RWPE1 (cell line): ENCODE measurements around the gene NR6A1.

ENCODE experiments used
- CTCF ChIA-PET: fragments of 350-600 bp; sonication (Branson Sonifier 250); formaldehyde crosslinking; extraction: SDS; loops from one replicate; lab custom pipeline; 2021; lab: Yijun Ruan, JAX
- POLR2A ChIA-PET: fragments of 400-600 bp; formaldehyde crosslinking; extraction: SDS; loops from one replicate; lab custom pipeline; 2020; ENCODE audit warnings: antibody characterized with exemption; ENCODE audit not compliant: low non-redundant PET; lab: Yijun Ruan, JAX
- DNase-seq: peaks from one replicate; pipeline ENCODE4 v3.0.0; 2012; ENCODE audit warnings: low spot score
- H3K27ac ChIP-seq: fragments of 450-650 bp; 2 replicates; pipeline ENCODE4 v1.5.1; 2017
- TF ChIP-seq, protein P1 (sequence below): fragments of 450-650 bp; conservative IDR thresholded peaks from 2 replicates; pipeline ENCODE4 v1.5.1; 2017; ENCODE audit warnings: low read depth, mild to moderate bottlenecking

Gene NR6A1

DNA sequence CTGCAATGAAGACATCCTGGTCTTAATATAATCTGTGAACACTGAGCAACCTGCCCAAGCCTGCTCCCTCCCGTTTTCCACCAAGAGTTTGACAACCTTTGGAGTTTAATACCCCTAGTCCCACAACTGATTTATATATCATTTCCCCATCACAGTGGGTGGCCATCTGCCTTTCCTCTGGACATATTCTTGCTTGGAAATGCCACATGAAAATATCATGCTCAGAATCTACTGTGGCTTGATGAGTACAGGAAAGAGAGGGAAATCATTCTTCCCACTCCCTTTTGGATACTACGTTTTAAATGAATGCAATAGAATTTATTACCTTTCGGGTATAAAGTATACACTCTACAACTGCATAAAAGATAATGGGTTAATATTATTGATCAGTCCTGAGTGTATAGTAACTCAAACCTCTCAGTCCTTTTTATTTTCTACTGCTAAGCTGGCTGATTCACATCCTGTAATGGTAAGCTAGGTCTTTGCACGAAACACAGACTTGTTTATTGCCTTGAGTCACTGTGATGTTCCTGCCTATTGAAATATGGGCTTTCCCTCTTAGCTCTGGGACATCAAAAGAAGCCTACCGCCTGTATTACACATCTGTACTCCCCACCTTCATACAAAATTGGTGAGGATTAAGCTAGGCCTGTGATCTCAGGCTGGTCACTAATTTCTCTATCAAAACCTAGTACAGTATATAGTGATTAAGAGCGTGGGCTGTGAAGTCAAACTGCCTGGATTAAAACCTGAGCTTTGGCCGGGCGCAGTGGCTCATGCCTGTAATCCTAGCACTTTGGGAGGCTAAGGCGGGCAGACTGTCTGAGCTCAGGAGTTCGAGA is 196.4 kb downstream of the NR6A1 start:
- DNase-seq = peak; percentile 90
- CTCF ChIA-PET = interaction anchor here (0.5 to 0.9 kb wide), 6 partner anchors 44 to 1857 kb away, joined by 3 to 4 read pairs (median 3); partner anchors contain the start of gene PSMB7
- POLR2A ChIA-PET = interaction anchor here (0.6 kb wide), 1 partner anchor 26 kb away, joined by 4 read pairs; no protein-coding TSS in a partner anchor
- peak overlapping the region; percentile 59 for H3K27ac ChIP-seq
- TF ChIP-seq, protein P1, sequence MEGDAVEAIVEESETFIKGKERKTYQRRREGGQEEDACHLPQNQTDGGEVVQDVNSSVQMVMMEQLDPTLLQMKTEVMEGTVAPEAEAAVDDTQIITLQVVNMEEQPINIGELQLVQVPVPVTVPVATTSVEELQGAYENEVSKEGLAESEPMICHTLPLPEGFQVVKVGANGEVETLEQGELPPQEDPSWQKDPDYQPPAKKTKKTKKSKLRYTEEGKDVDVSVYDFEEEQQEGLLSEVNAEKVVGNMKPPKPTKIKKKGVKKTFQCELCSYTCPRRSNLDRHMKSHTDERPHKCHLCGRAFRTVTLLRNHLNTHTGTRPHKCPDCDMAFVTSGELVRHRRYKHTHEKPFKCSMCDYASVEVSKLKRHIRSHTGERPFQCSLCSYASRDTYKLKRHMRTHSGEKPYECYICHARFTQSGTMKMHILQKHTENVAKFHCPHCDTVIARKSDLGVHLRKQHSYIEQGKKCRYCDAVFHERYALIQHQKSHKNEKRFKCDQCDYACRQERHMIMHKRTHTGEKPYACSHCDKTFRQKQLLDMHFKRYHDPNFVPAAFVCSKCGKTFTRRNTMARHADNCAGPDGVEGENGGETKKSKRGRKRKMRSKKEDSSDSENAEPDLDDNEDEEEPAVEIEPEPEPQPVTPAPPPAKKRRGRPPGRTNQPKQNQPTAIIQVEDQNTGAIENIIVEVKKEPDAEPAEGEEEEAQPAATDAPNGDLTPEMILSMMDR = no peak

DNA sequence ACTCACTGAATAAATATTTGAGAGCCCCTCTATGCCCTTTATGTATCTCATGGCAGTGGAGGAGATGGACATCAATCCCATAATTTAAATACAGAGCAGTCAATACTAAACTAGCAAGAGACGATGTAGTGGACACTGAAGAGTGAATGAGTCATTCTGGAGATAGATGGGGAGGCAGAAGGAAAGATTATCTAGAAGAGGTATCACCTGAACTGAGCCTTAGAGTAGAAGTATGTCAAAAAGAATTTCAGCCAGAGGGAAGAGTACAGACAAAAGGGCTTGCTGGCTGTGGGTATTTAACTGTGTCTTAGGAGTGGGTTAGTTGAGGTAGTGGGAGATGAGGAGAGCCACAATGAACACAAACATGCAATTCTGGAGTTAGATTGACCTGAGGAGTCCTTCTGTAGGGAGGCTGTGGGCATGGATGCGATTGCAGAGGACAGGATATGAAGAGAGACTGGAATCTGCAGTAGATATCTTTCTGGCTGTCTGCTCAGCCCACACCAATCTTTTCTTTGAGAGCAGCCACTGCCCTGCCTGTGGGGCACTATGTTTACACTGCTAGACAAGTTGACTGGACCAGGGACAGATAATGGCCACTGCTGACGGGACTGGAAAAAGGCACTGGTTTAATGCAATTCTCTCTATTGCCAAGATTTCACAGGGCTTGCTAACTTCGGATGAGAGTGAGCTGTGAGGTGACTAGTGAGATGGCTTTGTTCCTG is 200.0 kb downstream of the NR6A1 start:
- no peak for DNase-seq
- POLR2A ChIA-PET = no interaction called here
- H3K27ac ChIP-seq = no peak overlapping the region
- TF ChIP-seq, protein P1 = no peak
- CTCF ChIA-PET = interaction anchor here (0.7 kb wide), 1 partner anchor 91 kb away, joined by 3 read pairs; no protein-coding TSS in a partner anchor

DNA sequence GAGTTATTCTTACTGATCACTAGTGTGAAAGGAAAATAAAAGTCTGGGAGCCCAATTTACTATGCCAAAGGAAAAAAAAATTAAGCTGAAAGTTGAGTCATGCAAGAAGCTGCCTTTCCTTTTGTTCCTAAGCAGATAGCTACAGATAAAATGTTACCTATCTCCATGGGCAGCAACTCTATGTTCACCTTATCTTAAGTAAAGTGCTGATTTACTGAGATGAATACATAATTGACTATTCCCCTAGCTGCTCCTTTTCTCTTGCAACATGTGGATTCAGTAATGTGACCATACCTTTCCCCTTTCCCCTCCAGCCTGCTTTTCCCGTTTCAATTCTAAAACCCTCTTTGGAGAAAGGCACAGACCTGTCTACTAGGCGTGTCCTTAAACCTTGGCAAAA is 201.2 kb downstream of the NR6A1 start:
- POLR2A ChIA-PET = interaction anchor here (0.6 kb wide), 1 partner anchor 14 kb away, joined by 4 read pairs; no protein-coding TSS in a partner anchor
- TF ChIP-seq, protein P1 = no peak
- CTCF ChIA-PET = no interaction called here
- DNase-seq = no peak
- no peak overlapping the region for H3K27ac ChIP-seq

DNA sequence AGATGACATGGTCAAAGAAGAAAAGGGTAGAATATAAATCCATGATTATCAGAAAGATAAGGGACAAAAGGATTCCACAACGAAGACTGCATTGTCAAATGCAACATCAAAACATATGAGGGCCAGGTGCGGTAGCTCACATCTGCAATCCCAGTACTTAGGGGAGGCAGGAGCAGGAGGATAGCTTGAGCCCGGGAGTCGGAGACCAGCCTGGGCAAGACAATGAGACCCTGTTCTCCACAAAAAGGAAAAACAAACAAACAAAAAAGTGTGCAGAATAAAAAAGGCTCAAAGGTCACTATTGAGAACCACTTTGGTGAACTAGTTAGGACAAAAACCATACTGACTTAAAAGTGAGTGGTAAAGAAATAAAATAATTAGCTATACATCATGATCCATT is 203.7 kb downstream of the NR6A1 start:
- POLR2A ChIA-PET = no interaction called here

DNA sequence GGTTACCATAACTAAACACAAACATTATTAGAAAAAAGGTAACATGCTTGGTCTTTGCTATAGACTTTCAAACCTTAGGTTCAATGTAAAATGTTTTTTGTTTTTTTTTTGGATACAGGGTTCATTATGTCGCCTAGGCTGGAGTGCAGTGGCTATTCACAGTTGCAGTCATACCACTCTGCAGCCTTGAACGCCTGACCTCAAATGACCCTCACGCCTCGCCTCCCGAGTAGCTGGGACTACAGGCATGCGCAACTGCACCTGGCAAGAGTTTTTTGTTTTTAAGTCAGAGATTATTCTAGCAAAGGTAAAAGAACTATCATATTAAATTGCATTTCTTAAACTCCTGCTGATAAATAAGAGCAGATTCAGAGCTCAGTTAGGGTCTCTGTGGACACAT is 208.8 kb downstream of the NR6A1 start:
- POLR2A ChIA-PET = no interaction called here
- no peak for DNase-seq
- H3K27ac ChIP-seq = no peak overlapping the region
- CTCF ChIA-PET = interaction anchor here (0.6 to 1.7 kb wide), 3 partner anchors 25 to 135 kb away, joined by 3 to 6 read pairs (median 5); no protein-coding TSS in a partner anchor
- TF ChIP-seq, protein P1 = no peak

More for the DNA sequence above, 203.7 kb downstream of the NR6A1 start:
- TF ChIP-seq, protein P1 = no peak
- DNase-seq = no peak
- CTCF ChIA-PET = interaction anchor here (0.6 to 0.7 kb wide), 4 partner anchors 50 to 311 kb away, joined by 3 to 7 read pairs (median 4); no protein-coding TSS in a partner anchor
- H3K27ac ChIP-seq = no peak overlapping the region

DNA sequence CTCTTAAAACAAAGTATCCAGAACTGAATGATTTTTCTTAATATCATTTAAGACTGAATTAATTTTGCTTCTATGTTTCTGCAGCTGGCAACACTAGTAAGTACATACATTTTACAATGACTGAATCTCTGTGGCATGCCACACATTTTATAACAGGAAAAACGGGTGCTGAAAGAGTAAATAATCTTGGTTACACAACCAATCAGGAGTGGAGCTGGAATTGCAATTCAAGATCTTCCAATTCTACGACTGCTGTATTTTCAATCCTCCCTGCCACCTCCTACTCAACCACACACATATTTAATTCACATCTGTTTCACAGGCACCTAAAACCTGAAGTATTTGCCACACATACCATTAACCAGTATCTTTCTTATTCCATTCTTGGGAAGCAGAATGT is 211.2 kb downstream of the NR6A1 start:
- H3K27ac ChIP-seq = no peak overlapping the region
- ChIA-PET POLR2A (no interaction called here), CTCF (interaction anchor here (0.7 kb wide), 1 partner anchor 23 kb away, joined by 3 read pairs; no protein-coding TSS in a partner anchor)
- DNase-seq = peak; percentile 55
- TF ChIP-seq, protein P1 = no peak
